ENCODE results near the gene COL6A3. TPM values are rescaled to one million over a fixed set of nuclear protein-coding genes. Genes with fewer than 3 reads are reported as not detected.

The COL6A3 gene
- total RNA-seq, 4 donors from 2014 or later, result 432 to 983 (median 750) TPM

DNA sequence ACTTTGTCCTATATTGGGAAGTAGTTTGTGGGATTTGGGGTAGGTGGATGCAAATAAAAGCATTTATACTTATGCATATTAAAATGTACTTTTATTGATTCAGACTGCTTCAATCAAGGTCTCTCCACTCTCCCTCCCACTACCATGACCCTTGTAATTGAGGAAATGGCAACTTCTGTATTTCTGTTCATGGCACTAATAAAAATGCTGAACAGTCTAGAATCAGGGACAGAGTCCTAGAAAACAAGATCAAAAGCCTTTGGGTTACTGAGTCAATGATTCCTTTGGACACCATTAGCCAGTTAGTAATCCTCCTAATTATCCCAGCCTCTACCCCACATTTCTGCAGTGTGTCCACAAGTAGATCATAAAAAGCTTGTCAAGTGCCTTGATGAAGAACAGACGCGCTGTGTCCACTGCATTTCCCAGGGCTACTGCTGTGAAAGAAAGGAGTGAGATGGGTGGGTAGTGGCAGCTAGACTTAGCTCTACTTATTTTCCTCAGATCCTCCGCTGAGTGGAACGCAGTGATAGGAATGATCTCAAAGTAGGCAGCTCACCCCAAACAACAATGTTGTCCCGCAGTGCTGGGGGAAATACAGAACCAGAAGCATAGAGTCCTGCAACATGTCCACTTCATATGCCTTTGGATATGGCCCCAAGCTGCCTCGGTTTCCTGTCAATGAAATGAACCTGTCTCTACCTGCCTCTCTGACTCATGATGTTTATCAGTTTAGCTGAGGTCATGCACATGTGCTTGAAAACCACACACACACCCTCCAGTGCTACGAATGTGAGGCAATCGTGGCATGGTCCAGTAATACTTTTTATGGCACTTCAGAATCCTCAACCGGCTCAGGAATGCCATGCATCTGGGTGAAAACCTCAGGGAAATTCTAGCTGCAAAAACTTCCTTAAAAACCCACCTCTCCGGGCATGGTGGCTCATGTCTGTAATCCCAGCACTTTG lies 115.5 kb downstream of the COL6A3 start:
- TF ChIP-seq, protein P1, sequence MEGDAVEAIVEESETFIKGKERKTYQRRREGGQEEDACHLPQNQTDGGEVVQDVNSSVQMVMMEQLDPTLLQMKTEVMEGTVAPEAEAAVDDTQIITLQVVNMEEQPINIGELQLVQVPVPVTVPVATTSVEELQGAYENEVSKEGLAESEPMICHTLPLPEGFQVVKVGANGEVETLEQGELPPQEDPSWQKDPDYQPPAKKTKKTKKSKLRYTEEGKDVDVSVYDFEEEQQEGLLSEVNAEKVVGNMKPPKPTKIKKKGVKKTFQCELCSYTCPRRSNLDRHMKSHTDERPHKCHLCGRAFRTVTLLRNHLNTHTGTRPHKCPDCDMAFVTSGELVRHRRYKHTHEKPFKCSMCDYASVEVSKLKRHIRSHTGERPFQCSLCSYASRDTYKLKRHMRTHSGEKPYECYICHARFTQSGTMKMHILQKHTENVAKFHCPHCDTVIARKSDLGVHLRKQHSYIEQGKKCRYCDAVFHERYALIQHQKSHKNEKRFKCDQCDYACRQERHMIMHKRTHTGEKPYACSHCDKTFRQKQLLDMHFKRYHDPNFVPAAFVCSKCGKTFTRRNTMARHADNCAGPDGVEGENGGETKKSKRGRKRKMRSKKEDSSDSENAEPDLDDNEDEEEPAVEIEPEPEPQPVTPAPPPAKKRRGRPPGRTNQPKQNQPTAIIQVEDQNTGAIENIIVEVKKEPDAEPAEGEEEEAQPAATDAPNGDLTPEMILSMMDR (IDR thresholded peaks at IDR 0.05; ENCODE audit: low read depth), result no peak

DNA sequence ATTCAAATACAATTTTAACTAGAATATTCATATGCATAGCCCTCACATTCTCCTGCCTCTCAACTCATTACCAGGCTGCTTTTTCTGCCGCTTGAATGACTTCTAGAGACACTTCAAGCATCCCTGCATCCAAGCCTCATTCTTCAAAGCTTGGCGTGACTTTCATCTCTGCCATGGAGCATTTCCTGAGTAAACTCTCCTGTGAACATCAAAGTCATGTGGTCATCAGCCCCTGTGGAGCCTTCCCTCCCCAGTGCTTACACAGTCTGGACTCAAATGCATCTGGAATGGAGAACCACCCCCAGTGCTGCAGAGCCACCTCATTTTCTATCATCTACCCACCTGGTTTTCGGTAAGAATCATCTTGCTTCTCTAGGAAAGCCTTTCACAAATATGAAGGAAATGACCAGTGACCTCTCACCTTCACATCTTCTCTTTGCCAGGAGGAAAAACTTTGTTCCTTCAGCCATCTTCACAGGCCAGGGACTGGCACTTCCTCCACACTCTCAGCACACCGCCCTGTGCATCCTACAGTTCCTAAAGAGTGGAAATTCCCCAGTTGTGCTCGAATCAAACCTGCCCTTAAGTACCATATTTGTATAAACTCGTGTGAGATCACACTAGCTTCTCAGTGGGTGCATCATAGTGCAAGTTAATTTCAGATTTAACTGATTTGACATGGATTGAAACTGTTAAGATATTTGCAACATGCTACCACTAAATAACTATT lies 116.4 kb downstream of the COL6A3 start:
- TF ChIP-seq, protein P1 (IDR thresholded peaks at IDR 0.05; ENCODE audit: low read depth), result no peak

DNA sequence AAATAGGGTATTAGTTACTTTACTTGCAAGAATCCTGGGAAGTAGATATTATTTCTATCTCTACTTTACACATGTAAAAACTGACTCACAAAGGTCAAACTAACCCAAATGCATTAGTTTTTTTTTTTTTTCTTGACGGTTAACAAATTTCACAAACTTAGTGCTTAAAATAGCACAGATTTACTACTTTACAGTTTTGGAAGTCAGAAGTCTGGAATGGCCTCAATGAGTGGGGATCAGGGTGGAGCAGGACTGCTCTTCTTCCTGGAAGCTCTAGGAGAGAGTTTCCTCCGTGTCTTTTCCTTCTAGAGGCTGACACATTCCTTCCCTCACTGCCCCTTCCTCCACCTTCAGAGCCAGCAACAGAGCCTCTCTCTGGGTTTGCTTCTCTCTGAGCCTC lies 117.2 kb downstream of the COL6A3 start:
- TF ChIP-seq, protein P1 (IDR thresholded peaks at IDR 0.05; ENCODE audit: low read depth), result no peak

DNA sequence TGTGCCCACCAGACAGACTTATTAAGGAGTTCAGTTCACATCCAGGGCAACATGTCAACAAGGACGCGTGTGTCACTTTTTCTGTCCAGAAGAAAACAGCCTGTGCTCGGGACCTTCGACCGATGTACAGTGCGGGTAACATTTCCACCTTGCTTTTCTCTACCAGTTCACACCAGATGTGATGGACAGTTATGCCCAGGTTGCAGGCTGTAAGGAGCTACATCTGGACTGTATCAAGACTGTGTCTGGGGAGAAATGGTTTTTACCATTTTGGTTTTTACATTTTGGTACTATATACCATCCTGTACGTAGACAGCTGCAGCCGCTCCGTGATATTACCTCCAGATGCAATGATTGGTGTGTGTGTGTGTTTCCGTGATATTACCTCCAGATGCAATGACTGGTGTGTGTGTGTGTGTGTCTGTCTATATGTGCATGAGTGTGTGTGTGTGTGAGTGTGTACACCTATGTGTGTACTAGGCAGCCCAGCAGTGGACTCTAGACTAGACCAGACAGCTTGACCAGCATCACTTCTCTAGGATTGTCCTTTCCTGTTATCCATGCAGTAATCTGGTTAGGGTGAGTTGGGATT lies 118.0 kb downstream of the COL6A3 start:
- TF ChIP-seq, protein P1 (IDR thresholded peaks at IDR 0.05; ENCODE audit: low read depth), result no peak

DNA sequence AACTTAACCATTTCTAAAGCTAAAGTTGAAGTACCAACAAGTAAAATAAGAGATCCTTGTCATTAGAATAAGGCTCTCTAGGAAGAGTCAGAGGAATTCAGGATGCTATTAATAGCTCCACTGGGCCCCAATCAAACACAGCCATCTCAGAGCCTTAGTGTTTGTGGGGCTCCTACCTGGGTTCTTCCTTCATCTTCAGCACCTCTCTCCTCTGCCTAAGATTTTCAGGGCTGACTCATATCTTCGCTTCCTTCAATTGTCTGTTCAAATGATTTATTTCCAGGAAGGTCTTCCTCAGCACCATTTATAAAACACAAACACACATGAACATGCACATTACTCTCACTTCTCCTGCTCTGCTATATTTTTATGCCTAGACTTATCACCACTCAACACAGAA lies 119.5 kb downstream of the COL6A3 start:
- TF ChIP-seq, protein P1 (IDR thresholded peaks at IDR 0.05; ENCODE audit: low read depth), result no peak

DNA sequence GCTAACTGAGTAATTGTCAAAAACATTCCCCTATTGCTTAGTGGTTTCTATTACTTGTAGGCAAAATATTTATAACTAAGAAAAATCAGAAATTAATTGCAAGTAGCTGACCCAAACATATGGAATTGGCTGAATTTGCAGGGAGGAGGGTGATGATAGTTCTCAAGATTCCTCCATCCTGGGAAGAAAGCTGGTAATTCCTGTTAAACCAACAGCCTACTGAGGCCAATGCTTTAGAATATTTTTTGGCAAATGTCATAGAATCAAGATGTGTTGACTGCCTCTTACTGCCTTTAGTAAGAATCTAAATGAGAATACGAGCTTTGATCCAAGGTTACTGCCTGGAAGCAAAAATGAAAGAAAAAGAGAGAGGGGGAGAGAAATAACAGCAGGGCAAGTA lies 120.0 kb downstream of the COL6A3 start:
- TF ChIP-seq, protein P1 (IDR thresholded peaks at IDR 0.05; ENCODE audit: low read depth), result no peak

Measured in subcutaneous adipose tissue (tissue), 4 donors.